Left ventricle myocardium inferior (tissue), 1 donor: ENCODE measurements around the gene EPC1. TPM values are rescaled to one million over a fixed set of nuclear protein-coding genes. Genes with fewer than 3 reads are reported as not detected.
A peak's percentile ranks its signal among the peaks of the same experiment; 100 is the strongest.

Experiments
- DNase-seq: peaks from one replicate; pipeline ENCODE4 v3.0.0-alpha.2; 2020
- H3K27ac ChIP-seq: fragments of 200-600 bp; replicated peaks from 2 replicates; pipeline ENCODE4 v1.8.0; 2021
- H3K27me3 ChIP-seq: fragments of 200-600 bp; 2 replicates; pipeline ENCODE4 v1.8.0; 2021; ENCODE audit warnings: low read depth
- H3K36me3 ChIP-seq: fragments of 200-600 bp; 2 replicates; pipeline ENCODE4 v1.8.0; 2021
- H3K4me1 ChIP-seq: fragments of 200-600 bp; 2 replicates; pipeline ENCODE4 v1.8.0; 2021
- H3K4me3 ChIP-seq: fragments of 200-600 bp; 2 replicates; pipeline ENCODE4 v1.8.0; 2021; ENCODE audit warnings: mild to moderate bottlenecking, moderate library complexity
- H3K9me3 ChIP-seq: fragments of 200-600 bp; replicated peaks from 2 replicates; pipeline ENCODE4 v1.8.0; 2021
- intact Hi-C: fragments of 100-400 bp; cut with micrococcal nuclease; formaldehyde crosslinking; loops from one replicate; pipeline ENCODE4 v1.11.0; 2022
- total RNA-seq: library from RNA; stranded (reverse); fragmentation: NEBNext Ultra II Directional; extraction: Animal tissue kit (Norgen Biotek cat#: 25700); gene quantifications from one replicate; pipeline ENCODE4 v1.2.1, GENCODE V29; 2021
- TF ChIP-seq, protein P1 (sequence below): fragments of 200-600 bp; IDR thresholded peaks from 2 replicates; pipeline ENCODE4 v1.8.0; 2021; ENCODE audit warnings: antibody characterized with exemption, mild to moderate bottlenecking, borderline replicate concordance
- donor health status: DM: no; HTN: yes; CAD: no; lungs with severe emphysema.

EPC1 gene
- total RNA-seq, 1 donor from 2014 or later: 17.0 TPM

DNA sequence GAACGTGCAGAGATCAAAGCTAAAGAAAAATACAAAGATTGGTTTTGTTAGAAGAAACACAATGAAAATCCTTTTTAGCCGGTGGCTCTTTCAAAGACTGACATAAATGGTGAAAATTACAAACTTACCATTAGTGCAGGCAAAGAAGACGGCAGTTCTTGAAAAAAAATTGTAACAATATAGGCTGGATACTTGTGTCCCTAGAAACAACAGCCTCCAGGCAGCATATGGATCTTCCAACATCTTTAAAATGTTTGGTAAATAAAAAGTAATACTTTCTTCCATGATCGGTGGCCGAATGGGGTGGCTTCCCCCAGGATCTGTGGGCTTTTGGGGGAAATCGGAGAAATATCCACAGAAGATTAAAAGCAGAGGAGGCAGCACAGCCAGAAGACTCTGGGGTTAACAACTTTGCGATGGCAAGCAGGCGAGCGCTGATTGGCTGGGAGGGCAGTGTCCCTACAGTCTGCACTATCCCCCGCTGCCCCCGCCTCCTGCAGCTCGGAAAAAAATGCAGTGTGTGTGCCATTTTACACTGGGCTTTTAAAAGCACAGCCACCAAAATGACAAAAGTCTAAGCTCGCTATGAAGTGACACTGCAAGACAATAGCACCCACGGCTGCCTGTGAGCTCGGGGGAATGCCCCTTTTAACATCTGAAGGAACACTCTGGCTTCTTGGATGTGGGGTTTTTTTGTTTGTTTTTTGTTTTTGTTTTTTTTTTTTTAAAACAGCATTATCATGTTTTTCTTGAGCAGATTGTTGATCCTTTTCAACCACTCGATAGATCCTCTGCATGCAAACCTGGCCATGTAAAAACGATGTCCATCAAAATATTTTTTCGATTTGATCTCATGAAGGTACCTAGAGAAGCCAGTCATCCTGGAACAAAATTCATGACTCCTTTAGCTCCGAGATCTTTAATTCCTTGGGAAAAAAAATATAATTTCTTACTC lies 31.7 kb upstream of the EPC1 start:
- Histone ChIP-seq H3K27ac (peak overlapping the region; percentile 88), H3K27me3 (no peaks in the 10 kb centered on the region), H3K36me3 (no peaks in the 10 kb centered on the region), H3K9me3 (peaks cover 3% of the 10 kb centered on the region), H3K4me3 (peak overlapping the region; percentile 76), H3K4me1 (peaks cover 41% of the 10 kb centered on the region)
- intact Hi-C loops: loop anchor here (5.0 kb wide), 1 partner anchor 69 kb away; the partner anchor contains the start of gene CCDC7
- TF ChIP-seq, protein P1, sequence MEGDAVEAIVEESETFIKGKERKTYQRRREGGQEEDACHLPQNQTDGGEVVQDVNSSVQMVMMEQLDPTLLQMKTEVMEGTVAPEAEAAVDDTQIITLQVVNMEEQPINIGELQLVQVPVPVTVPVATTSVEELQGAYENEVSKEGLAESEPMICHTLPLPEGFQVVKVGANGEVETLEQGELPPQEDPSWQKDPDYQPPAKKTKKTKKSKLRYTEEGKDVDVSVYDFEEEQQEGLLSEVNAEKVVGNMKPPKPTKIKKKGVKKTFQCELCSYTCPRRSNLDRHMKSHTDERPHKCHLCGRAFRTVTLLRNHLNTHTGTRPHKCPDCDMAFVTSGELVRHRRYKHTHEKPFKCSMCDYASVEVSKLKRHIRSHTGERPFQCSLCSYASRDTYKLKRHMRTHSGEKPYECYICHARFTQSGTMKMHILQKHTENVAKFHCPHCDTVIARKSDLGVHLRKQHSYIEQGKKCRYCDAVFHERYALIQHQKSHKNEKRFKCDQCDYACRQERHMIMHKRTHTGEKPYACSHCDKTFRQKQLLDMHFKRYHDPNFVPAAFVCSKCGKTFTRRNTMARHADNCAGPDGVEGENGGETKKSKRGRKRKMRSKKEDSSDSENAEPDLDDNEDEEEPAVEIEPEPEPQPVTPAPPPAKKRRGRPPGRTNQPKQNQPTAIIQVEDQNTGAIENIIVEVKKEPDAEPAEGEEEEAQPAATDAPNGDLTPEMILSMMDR: no peak
- DNase-seq: peak; percentile 95

DNA sequence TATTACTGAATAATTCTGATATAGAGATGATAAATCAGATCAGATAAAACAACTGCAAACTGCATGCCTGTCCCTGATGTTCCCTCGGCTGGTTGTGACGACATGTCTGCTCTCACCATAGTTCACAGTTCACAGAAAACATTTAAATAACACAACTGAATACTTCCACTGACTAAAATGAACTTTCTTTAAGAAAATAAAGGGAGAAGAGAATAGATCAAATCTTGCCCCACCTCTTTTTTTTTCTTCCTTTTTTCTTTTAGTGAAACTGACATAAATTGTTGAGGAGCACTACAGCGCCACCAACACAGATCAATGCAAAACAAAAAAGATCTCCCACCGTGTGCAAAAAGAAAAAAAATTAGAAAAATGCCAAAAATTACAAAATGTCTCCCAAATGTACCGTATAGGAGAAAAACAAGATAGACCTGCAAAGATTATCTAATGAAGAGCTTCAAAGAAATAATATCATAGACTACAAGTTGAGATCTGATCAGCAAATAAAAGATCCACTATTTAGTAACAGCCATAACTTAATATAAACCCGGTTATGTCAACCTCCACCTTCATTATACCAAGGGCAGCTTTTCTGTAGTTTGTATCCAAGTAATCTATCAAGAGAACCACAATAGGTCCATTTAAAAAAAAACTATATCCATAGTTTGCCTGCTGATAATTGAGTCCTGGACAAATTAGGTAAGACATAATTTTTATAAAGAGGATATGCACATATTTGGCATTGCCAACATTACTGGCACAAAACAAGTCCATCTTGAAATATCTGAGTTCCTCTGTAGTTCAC lies 30.7 kb upstream of the EPC1 start:
- H3K27me3 ChIP-seq: no peaks in the 10 kb centered on the region
- H3K4me3 ChIP-seq: peak overlapping the region; percentile 76
- intact Hi-C loops: loop anchor here (5.0 kb wide), 1 partner anchor 70 kb away; the partner anchor contains the start of gene CCDC7
- H3K36me3 ChIP-seq: no peaks in the 10 kb centered on the region
- TF ChIP-seq, protein P1: peak; percentile 41
- peak overlapping the region; percentile 88 for H3K27ac ChIP-seq
- peaks cover 7% of the 10 kb centered on the region for H3K9me3 ChIP-seq
- peaks cover 45% of the 10 kb centered on the region for H3K4me1 ChIP-seq
- no peak for DNase-seq

DNA sequence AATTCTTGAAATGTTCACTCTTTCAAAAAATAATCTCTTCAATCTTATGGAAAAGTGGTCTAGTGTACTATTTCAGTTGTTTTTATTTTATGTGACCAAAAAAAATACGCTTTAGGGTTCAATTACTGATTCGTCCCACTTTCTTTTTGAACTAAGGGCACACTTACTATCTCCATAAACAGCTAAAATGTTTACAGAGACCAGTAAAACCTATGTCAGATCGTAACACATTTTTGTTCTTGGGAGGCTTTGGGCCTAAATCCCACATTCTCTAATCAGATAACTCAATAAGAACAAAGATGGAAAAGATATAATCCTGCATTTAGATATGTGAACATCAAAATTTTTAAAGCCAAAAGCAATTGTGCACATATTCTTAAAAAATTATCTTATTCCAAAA lies 29.8 kb upstream of the EPC1 start:
- TF ChIP-seq, protein P1: no peak
- peak overlapping the region; percentile 76 for H3K4me3 ChIP-seq
- no peaks in the 10 kb centered on the region for H3K36me3 ChIP-seq
- no peaks in the 10 kb centered on the region for H3K27me3 ChIP-seq
- intact Hi-C loops: loop anchor here (5.0 kb wide), 1 partner anchor 71 kb away; the partner anchor contains the start of gene CCDC7
- DNase-seq: no peak
- H3K4me1 ChIP-seq: peaks cover 50% of the 10 kb centered on the region
- peaks cover 7% of the 10 kb centered on the region for H3K9me3 ChIP-seq
- H3K27ac ChIP-seq: peak overlapping the region; percentile 88

DNA sequence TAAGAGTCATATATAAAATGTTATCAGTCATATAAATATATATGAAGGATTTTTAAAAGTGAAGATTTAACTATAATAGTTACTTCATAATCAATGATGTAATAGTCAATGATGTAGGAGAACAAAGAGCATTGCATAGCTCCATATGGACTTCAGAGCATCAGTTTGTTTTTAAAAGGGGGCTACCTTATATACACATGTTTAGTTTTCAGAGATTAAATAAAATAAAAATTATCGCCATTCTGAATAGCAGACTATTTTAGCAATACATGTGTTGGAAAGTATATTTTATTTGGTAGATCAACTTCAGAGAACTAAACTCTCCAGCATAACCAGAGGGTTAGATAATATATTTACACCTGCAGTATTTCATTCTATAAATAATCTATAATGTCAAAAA lies 29.1 kb upstream of the EPC1 start:
- Histone ChIP-seq H3K27me3 (no peaks in the 10 kb centered on the region), H3K9me3 (peaks cover 7% of the 10 kb centered on the region), H3K36me3 (no peaks in the 10 kb centered on the region), H3K27ac (peak overlapping the region; percentile 88), H3K4me3 (peak overlapping the region; percentile 76), H3K4me1 (peaks cover 57% of the 10 kb centered on the region)
- intact Hi-C loops: loop anchor here (5.0 kb wide), 1 partner anchor 71 kb away; the partner anchor contains the start of gene CCDC7
- DNase-seq: no peak
- TF ChIP-seq, protein P1: no peak

DNA sequence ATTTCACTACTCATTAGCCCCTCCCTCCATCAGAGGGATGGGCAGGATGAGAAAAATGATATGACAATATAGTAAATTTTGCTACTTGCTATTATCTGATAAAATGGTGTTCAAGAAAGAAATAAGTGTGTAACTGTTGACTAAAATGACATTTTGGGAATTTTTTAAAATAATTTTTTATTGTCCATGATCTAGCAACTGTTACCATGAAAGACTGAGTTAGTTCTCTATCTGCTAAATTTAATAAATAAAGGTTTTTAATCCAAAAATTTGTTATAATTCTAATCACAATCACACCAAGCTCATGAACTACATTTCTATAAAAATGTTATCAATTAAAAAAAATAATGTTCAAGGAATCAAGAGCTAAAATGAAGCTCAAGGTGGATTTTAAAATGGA lies 28.7 kb upstream of the EPC1 start:
- TF ChIP-seq, protein P1: no peak
- peaks cover 61% of the 10 kb centered on the region for H3K4me1 ChIP-seq
- H3K27ac ChIP-seq: peak overlapping the region; percentile 9
- DNase-seq: no peak
- H3K9me3 ChIP-seq: peaks cover 7% of the 10 kb centered on the region
- no peaks in the 10 kb centered on the region for H3K27me3 ChIP-seq
- no peaks in the 10 kb centered on the region for H3K36me3 ChIP-seq
- intact Hi-C loops: loop anchor here (5.0 kb wide), 1 partner anchor 72 kb away; the partner anchor contains the start of gene CCDC7
- peak overlapping the region; percentile 76 for H3K4me3 ChIP-seq
